ENCODE results near the gene SLC26A5.
"Not testable (repeated sequence)": the region's sequence is repeated elsewhere in the genome, so short reads cannot be mapped to it uniquely, and the experiment has no call there.

SLC26A5 gene

GRCh38 chr7:103446049-103446520 is at the start of gene SLC26A5:
TSS of gene SLC26A5 (minus strand) at chr7:103446207. CDS start at chr7:103421514, 24,693 bp downstream.
- no peak for DNase-seq (ENCODE audit: low read depth)

GRCh38 chr7:103487419-103487818 is 41.4 kb upstream of the SLC26A5 start:
- DNase-seq (ENCODE audit: low read depth): no peak

- DNase-seq (ENCODE audit: low read depth): not testable (repeated sequence)
Measured at GRCh38 chr7:103486873-103487272, 40.9 kb upstream of the SLC26A5 start.

GRCh38 chr7:103480771-103481170 is 34.8 kb upstream of the SLC26A5 start:
- no peak for DNase-seq (ENCODE audit: low read depth)

- DNase-seq (ENCODE audit: low read depth): no peak
Measured at GRCh38 chr7:103474956-103475355, 28.9 kb upstream of the SLC26A5 start.

GRCh38 chr7:103469095-103469948 is 23.3 kb upstream of the SLC26A5 start:
- DNase-seq (ENCODE audit: low read depth): no peak

GRCh38 chr7:103466814-103467213 is 20.8 kb upstream of the SLC26A5 start:
- no peak for DNase-seq (ENCODE audit: low read depth)

- DNase-seq (ENCODE audit: low read depth): no peak
Measured at GRCh38 chr7:103462358-103462757, 16.4 kb upstream of the SLC26A5 start.

GRCh38 chr7:103447073-103447960 is 1.3 kb upstream of the SLC26A5 start:
- DNase-seq (ENCODE audit: low read depth): peak; percentile 58

- peak; percentile 0 for DNase-seq (ENCODE audit: low read depth)
Measured at GRCh38 chr7:103445228-103446048, 569 bp downstream of the SLC26A5 start.

- DNase-seq (ENCODE audit: low read depth): no peak
Measured at GRCh38 chr7:103439661-103440060, 6.3 kb downstream of the SLC26A5 start.

- no peak for DNase-seq (ENCODE audit: low read depth)
Measured at GRCh38 chr7:103437623-103438022, 8.4 kb downstream of the SLC26A5 start.

- DNase-seq (ENCODE audit: low read depth): no peak
Measured at GRCh38 chr7:103432712-103433111, 13.3 kb downstream of the SLC26A5 start.

- DNase-seq (ENCODE audit: low read depth): no peak
Measured at GRCh38 chr7:103425177-103425576, 20.8 kb downstream of the SLC26A5 start.

GRCh38 chr7:103423467-103424179 is 22.4 kb downstream of the SLC26A5 start:
- no peak for DNase-seq (ENCODE audit: low read depth)

GRCh38 chr7:103420857-103421384 is 25.1 kb downstream of the SLC26A5 start:
- no peak for DNase-seq (ENCODE audit: low read depth)

GRCh38 chr7:103418241-103418640 is 27.8 kb downstream of the SLC26A5 start:
- no peak for DNase-seq (ENCODE audit: low read depth)

GRCh38 chr7:103413407-103413806 is 32.6 kb downstream of the SLC26A5 start:
- DNase-seq (ENCODE audit: low read depth): no peak

- DNase-seq (ENCODE audit: low read depth): no peak
Measured at GRCh38 chr7:103412151-103412550, 33.9 kb downstream of the SLC26A5 start.

GRCh38 chr7:103405789-103406613 is 40.0 kb downstream of the SLC26A5 start:
- not testable (repeated sequence) for DNase-seq (ENCODE audit: low read depth)
